HEK293 (cell line): ENCODE results near the gene NOL4L.

Source experiments
- CTCF ChIA-PET: fragments of 350-600 bp; formaldehyde crosslinking; extraction: SDS; loops from one replicate; lab custom pipeline; 2021; ENCODE audit warnings: antibody characterized with exemption; lab: Yijun Ruan, JAX
- POLR2A ChIA-PET: fragments of 300-600 bp; formaldehyde crosslinking; extraction: SDS; loops from one replicate; lab custom pipeline; 2020; ENCODE audit warnings: antibody characterized with exemption, inconsistent platforms; lab: Yijun Ruan, JAX
- H3K27ac ChIP-seq: fragments of 200-500 bp; sonication (Bioruptor generic); 2 replicates; pipeline ENCODE4 v1.5.1; 2014; ENCODE audit warnings: low read depth, low read length, control low read depth, inconsistent platforms; ENCODE audit errors: extremely low read depth
- H3K36me3 ChIP-seq, 2 experiments: fragments of 200-500 bp in 1 of 2; sonication (Bioruptor generic) in 1 of 2; 1 replicate in 1 of 2; 2 replicates in 1 of 2; pipeline ENCODE4 v1.5.1; 2014 to 2017; ENCODE audit warnings: inconsistent platforms in 2 of 2, low read length in 2 of 2; ENCODE audit not compliant: control insufficient read depth in 2 of 2, insufficient read depth in 1 of 2
- H3K4me1 ChIP-seq: fragments of 200-500 bp; sonication (Bioruptor generic); 2 replicates; pipeline ENCODE4 v1.5.1; 2014; ENCODE audit warnings: mild to moderate bottlenecking, low read length, inconsistent platforms; ENCODE audit not compliant: control insufficient read depth, insufficient read depth
- H3K4me3 ChIP-seq: 2 replicates; pipeline ENCODE4 v1.5.1; 2011; ENCODE audit warnings: low read depth, mild to moderate bottlenecking, control low read depth, low read length, moderate library complexity
- H3K9me3 ChIP-seq: fragments of 200-500 bp; sonication (Bioruptor generic); 2 replicates; pipeline ENCODE4 v1.5.1; 2014; ENCODE audit warnings: low read depth, low read length, inconsistent platforms; ENCODE audit not compliant: control insufficient read depth, insufficient read depth
- BCL11B ChIP-seq: fragments of 450-650 bp; formaldehyde crosslinking; IDR thresholded peaks from 2 replicates; pipeline ENCODE4 v1.5.1; 2016; ENCODE audit warnings: low read depth, missing biosample characterization, missing genetic modification characterization
- GLI4 ChIP-seq: fragments of 450-650 bp; formaldehyde crosslinking; IDR thresholded peaks from 2 replicates; pipeline ENCODE4 v1.5.1; 2016; ENCODE audit warnings: missing biosample characterization, missing genetic modification characterization
- MYNN ChIP-seq: fragments of 450-650 bp; formaldehyde crosslinking; IDR thresholded peaks from 2 replicates; pipeline ENCODE4 v1.5.1; 2016; ENCODE audit warnings: missing biosample characterization, missing genetic modification characterization, borderline replicate concordance
- PRDM10 ChIP-seq: fragments of 450-650 bp; formaldehyde crosslinking; IDR thresholded peaks from 2 replicates; pipeline ENCODE4 v1.5.1; 2016; ENCODE audit warnings: missing biosample characterization, missing genetic modification characterization
- PRDM6 ChIP-seq: fragments of 450-650 bp; formaldehyde crosslinking; IDR thresholded peaks from 2 replicates; pipeline ENCODE4 v1.5.1; 2017; ENCODE audit warnings: missing biosample characterization, missing genetic modification characterization
- ZBTB8A ChIP-seq: fragments of 450-650 bp; formaldehyde crosslinking; IDR thresholded peaks from 2 replicates; pipeline ENCODE4 v1.5.1; 2016; ENCODE audit warnings: missing biosample characterization, missing genetic modification characterization
- ZFP3 ChIP-seq: fragments of 450-650 bp; formaldehyde crosslinking; IDR thresholded peaks from 2 replicates; pipeline ENCODE4 v1.5.1; 2016; ENCODE audit warnings: low read depth, missing biosample characterization, missing genetic modification characterization
- ZNF112 ChIP-seq: fragments of 450-650 bp; formaldehyde crosslinking; IDR thresholded peaks from 2 replicates; pipeline ENCODE4 v1.5.0; 2017; ENCODE audit warnings: missing biosample characterization, missing genetic modification characterization
- ZNF211 ChIP-seq: fragments of 450-650 bp; formaldehyde crosslinking; IDR thresholded peaks from 2 replicates; pipeline ENCODE4 v1.5.1; 2016; ENCODE audit warnings: low read depth, missing biosample characterization, missing genetic modification characterization
- ZNF274 ChIP-seq, 2 experiments: fragments of 200-500 bp in 1 of 2; fragments of 450-650 bp in 1 of 2; sonication (Bioruptor generic) in 1 of 2; formaldehyde crosslinking in 1 of 2; IDR thresholded peaks; 2 replicates each; pipeline versions ENCODE4 v1.5.1 to v1.6.1; 2014 to 2016; ENCODE audit warnings: borderline replicate concordance in 1 of 2, inconsistent platforms in 1 of 2, low read length in 1 of 2, missing biosample characterization in 1 of 2, missing genetic modification characterization in 1 of 2
- ZNF433 ChIP-seq: fragments of 450-650 bp; formaldehyde crosslinking; IDR thresholded peaks from 2 replicates; pipeline ENCODE4 v1.5.1; 2016; ENCODE audit warnings: missing biosample characterization, missing genetic modification characterization, low read depth
- ZNF510 ChIP-seq: fragments of 450-650 bp; formaldehyde crosslinking; IDR thresholded peaks from 2 replicates; pipeline ENCODE4 v1.5.1; 2018; ENCODE audit warnings: mild to moderate bottlenecking, missing genetic modification characterization, missing biosample characterization; ENCODE audit not compliant: insufficient replicate concordance
- ZNF514 ChIP-seq: fragments of 450-650 bp; formaldehyde crosslinking; IDR thresholded peaks from 2 replicates; pipeline ENCODE4 v1.5.1; 2016; ENCODE audit warnings: missing biosample characterization, missing genetic modification characterization
- ZNF560 ChIP-seq: fragments of 450-650 bp; formaldehyde crosslinking; IDR thresholded peaks from 2 replicates; pipeline ENCODE4 v1.5.1; 2017; ENCODE audit warnings: missing biosample characterization, missing genetic modification characterization, borderline replicate concordance
- ZNF580 ChIP-seq: fragments of 450-650 bp; formaldehyde crosslinking; IDR thresholded peaks from 2 replicates; pipeline ENCODE4 v1.5.1; 2016; ENCODE audit warnings: missing biosample characterization, missing genetic modification characterization
- ZNF626 ChIP-seq: fragments of 450-650 bp; sonication (Bioruptor Pico); formaldehyde crosslinking; IDR thresholded peaks from 2 replicates; pipeline ENCODE4 v1.5.1; 2018; ENCODE audit warnings: missing biosample characterization, missing genetic modification characterization, inconsistent platforms
- ZNF707 ChIP-seq: fragments of 450-650 bp; formaldehyde crosslinking; IDR thresholded peaks from 2 replicates; pipeline ENCODE4 v1.5.1; 2016; ENCODE audit warnings: missing biosample characterization, missing genetic modification characterization
- ZSCAN30 ChIP-seq: fragments of 450-650 bp; IDR thresholded peaks from 2 replicates; pipeline ENCODE4 v1.5.1; 2018; ENCODE audit warnings: missing biosample characterization, mild to moderate bottlenecking, missing genetic modification characterization, moderate library complexity

NOL4L gene

GRCh38 chr20:32542259-32542615 is 42.9 kb downstream of the NOL4L start:
- CTCF ChIA-PET = no interaction called here
- Histone ChIP-seq H3K36me3 (no peaks in the 10 kb centered on the region), H3K27ac (no peak overlapping the region), H3K4me1 (no peaks in the 10 kb centered on the region), H3K4me3 (no peak overlapping the region), H3K9me3 (no peaks in the 10 kb centered on the region)
- TF ChIP-seq PRDM6 (tag by site-specific recombination) = no peak
- TF ChIP-seq ZSCAN30 (tag by site-specific recombination) = no peak
- TF ChIP-seq PRDM10 (tag by site-specific recombination) = no peak
- no peak for TF ChIP-seq ZFP3 (tag by site-specific recombination)
- TF ChIP-seq ZNF707 (tag by site-specific recombination) = no peak
- no peak for TF ChIP-seq BCL11B (tag by site-specific recombination)
- POLR2A ChIA-PET = no interaction called here

- no peak for TF ChIP-seq ZNF560 (tag by site-specific recombination)
- TF ChIP-seq ZNF510 (tag by site-specific recombination) = no peak
- TF ChIP-seq ZNF274 (IDR thresholded peaks at IDR 0.05; ENCODE audit: low read length) = no peak
- no peak for TF ChIP-seq ZNF274 (tag by site-specific recombination; IDR thresholded peaks at IDR 0.05; ENCODE audit: borderline replicate concordance)
- no peak for TF ChIP-seq ZNF626 (tag by site-specific recombination)
- TF ChIP-seq ZNF580 (tag by site-specific recombination) = no peak
- no peak for TF ChIP-seq GLI4 (tag by site-specific recombination)
- TF ChIP-seq ZNF433 (tag by site-specific recombination) = no peak
- no peak for TF ChIP-seq ZBTB8A (tag by site-specific recombination)
- no peak for TF ChIP-seq ZNF211 (tag by site-specific recombination)
- TF ChIP-seq MYNN (tag by site-specific recombination) = no peak
- no peak for TF ChIP-seq ZNF514 (tag by site-specific recombination)
- no peak for TF ChIP-seq ZNF112 (tag by site-specific recombination)
Observed at GRCh38 chr20:32541323-32542258, 43.5 kb downstream of the NOL4L start.

More at GRCh38 chr20:32541323-32542258, 43.5 kb downstream of the NOL4L start:
- no peak overlapping the region for H3K4me3 ChIP-seq
- ChIA-PET POLR2A (no interaction called here), CTCF (no interaction called here)
- no peaks in the 10 kb centered on the region for H3K9me3 ChIP-seq
- no peak overlapping the region for H3K27ac ChIP-seq
- no peaks in the 10 kb centered on the region for H3K4me1 ChIP-seq
- no peaks in the 10 kb centered on the region for H3K36me3 ChIP-seq
